PFSK-1 (cell line): ENCODE results near the gene FBXL7.

ENCODE experiments used
- FOXP2 ChIP-seq: optimal IDR thresholded peaks from 2 replicates; pipeline ENCODE3; 2011; ENCODE audit warnings: borderline replicate concordance, control low read depth, inconsistent platforms; ENCODE audit not compliant: insufficient read depth; ENCODE audit errors: extremely low read length, extremely low read depth
- POLR2AphosphoS5 ChIP-seq: IDR thresholded peaks from 2 replicates; pipeline ENCODE4 v1.6.1; 2012; ENCODE audit warnings: low read depth, mild to moderate bottlenecking, control low read depth, low read length, moderate library complexity
- SIN3A ChIP-seq: IDR thresholded peaks from 2 replicates; pipeline ENCODE4 v1.6.1; 2012; ENCODE audit warnings: mild to moderate bottlenecking, low read length, moderate library complexity, borderline replicate concordance; ENCODE audit not compliant: insufficient read depth
- TAF1 ChIP-seq: IDR thresholded peaks from 2 replicates; pipeline ENCODE4 v1.6.1; 2012; ENCODE audit warnings: low read length, control low read depth, borderline replicate concordance; ENCODE audit not compliant: insufficient read depth
- TF ChIP-seq, protein P1 (sequence below), 2 experiments: IDR thresholded peaks; 2 replicates each; pipeline versions ENCODE4 v1.6.1 to v1.8.0; 2011 to 2012; ENCODE audit warnings: low read depth in 2 of 2, low read length in 2 of 2, control low read depth in 1 of 2, inconsistent platforms in 1 of 2, mild to moderate bottlenecking in 1 of 2, moderate library complexity in 1 of 2; ENCODE audit not compliant: insufficient read depth in 1 of 2

Gene FBXL7

DNA sequence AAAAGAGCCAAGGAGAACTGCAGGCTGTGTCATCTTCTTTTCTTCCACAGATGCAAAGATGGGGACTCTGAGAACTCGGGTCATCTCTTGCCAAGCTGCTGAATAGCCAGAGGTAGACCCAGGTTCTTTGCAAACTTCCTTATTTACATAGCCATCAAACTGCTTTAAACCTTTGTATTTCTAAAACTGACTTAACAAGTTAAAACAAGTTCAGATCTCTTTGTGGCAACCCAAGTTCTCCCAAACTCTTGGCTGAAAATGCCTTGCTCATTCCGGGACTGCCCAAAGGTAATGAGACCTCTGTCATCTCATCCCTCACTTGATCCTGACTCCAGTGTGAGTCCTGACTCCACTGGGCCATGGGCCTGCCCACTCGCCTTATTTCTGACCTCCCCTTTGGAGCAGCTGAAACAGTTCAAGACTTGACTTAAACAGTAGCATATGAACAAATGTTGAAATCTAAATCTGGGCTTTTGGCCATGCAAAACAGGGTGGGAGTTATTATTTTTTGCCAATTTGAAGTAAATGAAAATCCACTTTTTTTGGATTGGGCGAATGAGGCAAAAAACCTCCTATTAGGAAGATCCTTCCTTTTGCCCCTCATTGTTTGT, 50.6 kb downstream of the FBXL7 start:
- TF ChIP-seq POLR2AphosphoS5 (no peak), FOXP2 (no peak), SIN3A (no peak), TAF1 (no peak)
- TF ChIP-seq, protein P1, sequence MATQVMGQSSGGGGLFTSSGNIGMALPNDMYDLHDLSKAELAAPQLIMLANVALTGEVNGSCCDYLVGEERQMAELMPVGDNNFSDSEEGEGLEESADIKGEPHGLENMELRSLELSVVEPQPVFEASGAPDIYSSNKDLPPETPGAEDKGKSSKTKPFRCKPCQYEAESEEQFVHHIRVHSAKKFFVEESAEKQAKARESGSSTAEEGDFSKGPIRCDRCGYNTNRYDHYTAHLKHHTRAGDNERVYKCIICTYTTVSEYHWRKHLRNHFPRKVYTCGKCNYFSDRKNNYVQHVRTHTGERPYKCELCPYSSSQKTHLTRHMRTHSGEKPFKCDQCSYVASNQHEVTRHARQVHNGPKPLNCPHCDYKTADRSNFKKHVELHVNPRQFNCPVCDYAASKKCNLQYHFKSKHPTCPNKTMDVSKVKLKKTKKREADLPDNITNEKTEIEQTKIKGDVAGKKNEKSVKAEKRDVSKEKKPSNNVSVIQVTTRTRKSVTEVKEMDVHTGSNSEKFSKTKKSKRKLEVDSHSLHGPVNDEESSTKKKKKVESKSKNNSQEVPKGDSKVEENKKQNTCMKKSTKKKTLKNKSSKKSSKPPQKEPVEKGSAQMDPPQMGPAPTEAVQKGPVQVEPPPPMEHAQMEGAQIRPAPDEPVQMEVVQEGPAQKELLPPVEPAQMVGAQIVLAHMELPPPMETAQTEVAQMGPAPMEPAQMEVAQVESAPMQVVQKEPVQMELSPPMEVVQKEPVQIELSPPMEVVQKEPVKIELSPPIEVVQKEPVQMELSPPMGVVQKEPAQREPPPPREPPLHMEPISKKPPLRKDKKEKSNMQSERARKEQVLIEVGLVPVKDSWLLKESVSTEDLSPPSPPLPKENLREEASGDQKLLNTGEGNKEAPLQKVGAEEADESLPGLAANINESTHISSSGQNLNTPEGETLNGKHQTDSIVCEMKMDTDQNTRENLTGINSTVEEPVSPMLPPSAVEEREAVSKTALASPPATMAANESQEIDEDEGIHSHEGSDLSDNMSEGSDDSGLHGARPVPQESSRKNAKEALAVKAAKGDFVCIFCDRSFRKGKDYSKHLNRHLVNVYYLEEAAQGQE (IDR thresholded peaks at IDR 0.05; ENCODE audit: insufficient read depth in 1 of 2, low read depth in 2 of 2, low read length in 2 of 2) = no peak

DNA sequence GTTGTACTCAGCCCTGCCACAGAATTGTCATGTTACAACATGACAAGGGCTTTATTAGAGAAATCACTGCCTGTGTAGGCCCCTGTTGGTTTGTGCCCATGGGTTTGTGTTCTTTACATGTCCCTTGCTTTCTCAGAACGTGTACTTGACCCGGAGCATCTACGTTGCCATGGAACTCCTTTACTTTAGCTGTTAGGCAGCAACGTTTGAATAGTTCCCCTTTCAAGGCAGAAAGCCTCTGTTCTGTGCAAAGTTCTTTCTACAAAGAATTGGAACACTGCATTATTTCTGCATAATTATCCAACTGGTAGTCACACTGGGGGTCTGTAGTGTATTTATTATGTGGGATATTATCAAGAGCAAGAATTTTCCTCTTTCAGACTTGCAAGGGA, 51.1 kb downstream of the FBXL7 start:
- TF ChIP-seq FOXP2 = no peak
- no peak for TF ChIP-seq TAF1
- TF ChIP-seq, protein P1 (IDR thresholded peaks at IDR 0.05; ENCODE audit: insufficient read depth in 1 of 2, low read depth in 2 of 2, low read length in 2 of 2) = no peak
- TF ChIP-seq SIN3A = no peak
- no peak for TF ChIP-seq POLR2AphosphoS5

DNA sequence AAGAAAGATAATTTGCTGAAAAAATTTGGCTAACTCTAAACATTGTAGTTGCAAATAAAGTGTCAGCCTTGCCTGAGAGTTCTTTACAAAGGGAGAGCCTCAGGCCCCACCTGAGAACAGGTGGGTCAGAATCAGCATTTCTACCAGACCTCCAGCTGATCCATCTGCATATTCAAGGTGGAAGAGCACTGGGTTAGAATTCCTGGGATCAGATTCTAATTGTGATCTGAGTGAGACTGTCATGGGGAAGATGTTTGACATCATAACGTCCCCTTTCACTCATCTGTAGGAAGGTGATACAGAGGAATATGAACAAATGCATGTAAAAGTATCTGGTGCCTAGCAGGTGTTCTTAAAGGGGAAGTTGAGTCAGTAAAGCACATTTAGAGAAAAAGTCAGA, 54.6 kb downstream of the FBXL7 start:
- TF ChIP-seq, protein P1 (IDR thresholded peaks at IDR 0.05; ENCODE audit: insufficient read depth in 1 of 2, low read depth in 2 of 2, low read length in 2 of 2) = no peak
- TF ChIP-seq TAF1 (no peak), FOXP2 (no peak), POLR2AphosphoS5 (no peak), SIN3A (no peak)

DNA sequence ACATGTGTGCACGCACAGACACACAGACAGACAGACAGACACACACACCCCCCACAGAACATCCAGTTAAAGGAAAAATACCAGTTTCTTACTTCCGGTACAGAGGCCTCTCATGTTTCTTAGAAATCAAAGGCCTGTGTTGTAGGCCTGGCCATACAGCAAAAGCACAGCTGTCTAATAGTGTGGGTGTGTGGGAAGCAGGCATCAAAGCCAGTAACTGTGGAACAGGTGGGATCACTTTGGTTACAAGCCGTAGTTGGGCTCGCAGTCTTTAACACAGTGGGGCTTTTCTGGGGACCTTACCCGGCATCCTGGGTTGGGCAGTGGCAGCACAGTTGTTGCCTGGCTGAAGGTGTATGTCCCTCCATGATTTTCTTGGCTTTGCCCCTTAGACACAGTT, 55.2 kb downstream of the FBXL7 start:
- TF ChIP-seq FOXP2 (no peak), SIN3A (no peak), TAF1 (no peak), POLR2AphosphoS5 (no peak)
- TF ChIP-seq, protein P1 (IDR thresholded peaks at IDR 0.05; ENCODE audit: insufficient read depth in 1 of 2, low read depth in 2 of 2, low read length in 2 of 2) = no peak
